Smooth muscle cell of the brain vasculature (primary cell): Measurements from ENCODE around the gene PACS1.

Experiments
- DNase-seq: peaks from one replicate; pipeline ENCODE4 v3.0.0-alpha.2; 2012; ENCODE audit warnings: low read depth, low spot score

The PACS1 gene

DNA sequence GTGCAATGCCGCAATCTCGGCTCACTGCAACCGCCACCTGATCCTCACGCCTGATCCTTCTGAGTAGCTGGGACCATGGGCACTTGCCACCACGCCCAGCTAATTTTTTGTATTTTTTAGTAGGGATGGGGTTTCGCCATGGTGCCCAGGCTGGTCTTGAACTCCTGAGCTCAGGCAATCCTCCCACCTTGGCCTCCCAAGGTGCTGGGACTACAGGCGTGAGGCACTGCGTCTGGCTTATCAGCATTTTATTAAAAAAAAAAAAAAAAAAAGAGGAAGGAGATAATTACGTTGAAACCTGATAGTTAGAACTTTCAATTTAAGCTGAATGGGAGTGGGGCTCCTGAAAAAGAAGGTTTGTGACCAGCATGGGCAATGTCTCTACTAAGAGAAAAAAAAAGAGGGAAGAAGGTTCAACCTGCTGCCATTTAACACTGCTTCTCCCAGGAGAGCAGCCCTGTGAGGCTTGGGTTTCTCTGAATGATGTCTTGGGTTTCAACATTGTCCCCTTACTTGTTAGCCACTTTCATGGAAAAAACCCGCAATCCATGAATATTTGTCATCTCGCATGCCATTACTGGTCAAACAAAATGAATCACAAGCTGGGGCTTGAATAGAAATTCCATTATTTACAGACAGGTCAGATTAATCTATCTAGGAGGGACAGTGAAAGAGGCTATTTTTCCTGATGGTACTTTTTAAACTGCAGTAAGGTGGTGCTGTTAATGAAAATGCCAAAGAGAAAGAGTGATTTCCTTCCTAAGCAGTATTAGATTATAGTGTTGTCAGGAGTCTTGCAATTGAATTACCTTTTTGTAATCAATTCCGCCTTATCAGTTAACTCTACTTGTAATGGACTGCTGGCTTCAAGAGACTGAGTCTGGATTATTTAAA, 72.5 kb downstream of the PACS1 start:
- no peak for DNase-seq

- DNase-seq: no peak
Measured at GRCh38 chr11:66143264-66143566, 73.1 kb downstream of the PACS1 start.

DNA sequence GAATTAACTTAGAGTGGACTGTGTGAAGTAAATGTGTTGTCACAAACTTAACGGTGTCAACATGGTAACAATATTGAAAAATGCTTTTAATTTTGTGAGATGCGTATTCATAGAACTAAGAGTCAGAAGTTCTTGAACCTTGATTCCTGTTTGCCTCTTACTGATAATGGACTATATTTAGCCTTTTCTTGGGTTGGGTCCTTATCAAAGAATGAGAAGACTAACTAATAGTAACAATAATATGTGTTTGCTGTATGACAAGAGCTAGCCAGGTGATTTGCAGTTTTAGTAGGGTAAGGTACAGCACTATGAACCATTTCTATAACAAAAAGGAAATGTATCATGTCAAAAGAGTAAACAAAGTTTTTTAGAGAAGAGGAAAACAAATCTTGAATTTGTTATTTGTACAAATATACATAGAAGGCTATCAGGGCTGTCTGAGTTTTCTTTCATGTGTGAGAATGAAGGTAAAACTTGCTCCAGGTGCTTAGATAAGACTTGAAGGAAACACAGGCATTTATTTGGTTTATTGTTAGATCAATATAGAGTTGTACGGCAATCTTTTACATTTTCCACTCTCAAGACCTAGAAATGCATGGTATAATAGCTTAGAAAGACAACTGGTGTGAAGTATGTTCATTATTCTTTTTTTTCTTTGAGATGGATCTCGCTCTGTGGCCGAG, 74.1 kb downstream of the PACS1 start:
- no peak for DNase-seq

DNA sequence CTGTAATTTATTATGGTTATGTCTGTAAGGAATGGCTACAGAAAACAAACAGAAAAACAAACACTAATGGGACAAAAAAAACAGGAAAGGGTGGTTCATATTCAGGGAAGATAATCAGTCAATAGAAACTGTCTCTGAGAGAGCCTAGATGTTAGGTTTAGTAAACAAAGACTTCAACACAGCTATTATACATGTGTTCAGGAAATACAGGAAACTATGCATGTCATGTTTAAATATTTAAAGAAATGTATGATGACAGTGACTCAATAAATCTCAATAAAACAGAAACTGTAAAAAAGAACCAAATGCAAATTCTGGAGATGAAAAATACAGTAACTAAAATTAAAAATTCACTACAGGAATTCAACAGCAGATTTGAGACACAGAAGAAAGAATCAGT, 76.0 kb downstream of the PACS1 start:
- DNase-seq: no peak

DNA sequence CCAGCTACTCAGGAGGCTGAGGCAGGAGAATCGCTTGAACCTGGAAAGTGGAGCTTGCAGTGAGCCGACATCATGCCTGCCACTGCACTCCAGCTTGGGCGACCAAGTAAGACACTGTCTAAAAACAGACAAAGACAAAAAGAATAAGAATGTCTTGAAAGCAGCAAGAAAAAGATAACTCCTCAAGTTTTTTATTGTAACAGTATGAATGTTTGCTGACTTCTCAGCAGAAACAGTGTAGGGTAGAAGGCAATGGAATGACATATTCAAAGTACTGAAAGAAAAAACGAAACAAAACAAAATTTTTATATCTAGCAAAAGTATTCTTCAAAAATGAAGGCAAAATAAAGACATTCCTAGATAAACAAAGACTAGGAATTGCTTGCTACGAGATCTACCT, 76.9 kb downstream of the PACS1 start:
- no peak for DNase-seq

DNA sequence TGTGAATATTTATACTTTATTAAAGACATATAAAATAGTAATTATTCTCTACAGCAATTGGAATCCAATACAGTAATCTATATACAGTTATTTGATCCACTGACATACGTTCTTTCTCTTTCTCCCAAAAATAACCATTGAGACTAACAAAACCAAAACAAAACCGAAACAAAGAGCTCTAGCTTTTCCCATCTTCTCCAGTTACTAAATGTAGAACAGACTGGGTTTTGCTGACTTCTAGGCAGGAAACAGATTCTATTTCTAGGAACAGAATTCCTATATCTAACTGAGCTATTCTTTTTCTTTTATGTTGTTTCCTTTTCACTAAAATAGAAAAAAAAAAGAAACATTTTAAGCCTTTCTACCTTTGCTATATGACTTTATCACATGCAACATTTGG, 80.1 kb downstream of the PACS1 start:
- DNase-seq: no peak

- no peak for DNase-seq
Measured at GRCh38 chr11:66150725-66151124, 80.7 kb downstream of the PACS1 start.

DNA sequence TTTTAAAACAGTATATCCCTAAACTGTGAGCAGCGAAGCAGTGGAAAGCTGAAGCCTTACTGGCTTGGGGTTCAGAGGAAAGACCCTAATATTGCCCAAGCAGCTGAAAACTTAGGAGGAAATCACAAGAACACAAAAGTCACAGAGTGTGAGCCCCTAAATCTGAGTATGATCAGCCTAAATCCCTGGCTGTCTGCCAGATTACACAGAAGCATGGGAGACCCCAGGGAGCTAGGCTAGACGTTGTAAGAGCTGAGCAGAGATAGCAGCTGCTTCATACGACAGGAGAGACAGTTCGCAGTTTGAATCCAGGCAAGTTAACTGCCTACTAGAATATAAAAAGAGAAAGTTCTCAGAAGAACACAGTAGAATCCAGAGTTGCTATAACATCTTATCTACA, 81.2 kb downstream of the PACS1 start:
- DNase-seq: no peak

- no peak for DNase-seq
Measured at GRCh38 chr11:66154109-66154508, 84.0 kb downstream of the PACS1 start.

DNA sequence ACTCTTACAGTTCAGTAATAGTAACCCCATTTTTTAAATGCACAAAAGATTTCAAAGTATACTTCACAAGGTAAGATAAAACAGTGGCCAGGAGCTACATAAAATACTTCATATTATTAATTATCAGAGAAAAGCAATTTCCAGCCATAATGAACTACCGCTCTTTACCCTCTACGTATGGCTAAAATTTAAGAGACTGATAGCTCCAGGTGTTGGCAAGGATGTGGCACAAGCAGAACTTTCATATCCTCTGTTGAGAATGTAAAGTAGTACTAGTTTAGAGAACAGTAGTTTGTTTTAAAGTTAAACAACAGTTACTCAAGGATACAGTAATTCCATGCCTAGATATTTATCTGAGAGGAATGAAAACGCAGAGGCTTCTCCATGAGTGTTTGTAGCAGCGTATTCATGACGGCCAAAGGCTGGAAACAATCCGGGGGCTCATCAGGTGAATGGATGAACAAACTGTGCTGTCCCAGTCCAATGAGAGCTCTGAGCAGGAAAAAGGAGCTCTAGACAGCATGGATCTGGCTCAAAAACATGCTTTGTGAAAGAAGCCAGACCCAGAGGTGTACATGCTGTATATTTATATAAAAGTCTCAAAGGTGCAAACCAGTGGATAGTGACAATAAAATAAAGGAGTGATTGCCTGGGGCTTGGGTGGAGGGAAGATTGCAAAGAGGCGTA, 85.5 kb downstream of the PACS1 start:
- no peak for DNase-seq

GRCh38 chr11:66157182-66157864, 87.3 kb downstream of the PACS1 start:
- no peak for DNase-seq

DNA sequence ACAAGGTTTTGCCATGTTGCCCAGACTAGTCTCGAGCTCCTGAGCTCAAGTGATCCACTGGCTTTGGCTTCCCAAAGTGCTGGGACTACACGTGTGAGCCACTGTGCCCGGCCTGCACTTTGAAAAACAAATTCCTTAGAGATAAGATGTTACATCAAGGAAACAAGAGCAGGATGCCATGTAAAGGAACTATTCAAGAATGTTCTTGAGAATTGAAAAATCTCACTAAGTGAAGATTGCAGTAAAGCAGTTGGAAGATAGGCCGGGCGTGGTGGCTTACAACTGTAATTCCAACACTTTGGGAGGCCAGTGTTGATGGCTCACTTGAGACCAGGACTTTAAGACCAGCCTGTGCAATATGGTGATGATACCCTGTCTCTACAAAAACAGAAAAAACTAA, 88.1 kb downstream of the PACS1 start:
- no peak for DNase-seq

- DNase-seq: no peak
Measured at GRCh38 chr11:66159324-66159984, 89.4 kb downstream of the PACS1 start.

DNA sequence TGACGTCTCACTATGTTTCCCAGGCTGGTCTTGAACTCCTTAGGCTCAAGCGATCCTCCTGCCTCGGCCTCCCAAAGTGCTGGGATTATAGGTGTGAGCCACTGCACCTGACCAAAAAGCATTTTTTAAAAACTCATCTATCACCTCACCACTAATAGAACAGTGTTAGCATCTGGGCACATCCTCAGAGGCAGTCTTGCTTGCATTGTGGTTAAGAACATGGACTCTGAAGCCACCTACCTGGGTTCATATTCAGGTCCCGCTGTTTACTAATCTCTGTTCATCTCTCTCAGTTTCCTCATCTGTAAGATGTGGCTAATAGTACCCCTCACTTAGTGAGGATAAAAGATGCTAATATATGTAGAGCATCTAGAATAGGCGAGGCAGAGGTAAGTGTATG, 90.6 kb downstream of the PACS1 start:
- no peak for DNase-seq

DNA sequence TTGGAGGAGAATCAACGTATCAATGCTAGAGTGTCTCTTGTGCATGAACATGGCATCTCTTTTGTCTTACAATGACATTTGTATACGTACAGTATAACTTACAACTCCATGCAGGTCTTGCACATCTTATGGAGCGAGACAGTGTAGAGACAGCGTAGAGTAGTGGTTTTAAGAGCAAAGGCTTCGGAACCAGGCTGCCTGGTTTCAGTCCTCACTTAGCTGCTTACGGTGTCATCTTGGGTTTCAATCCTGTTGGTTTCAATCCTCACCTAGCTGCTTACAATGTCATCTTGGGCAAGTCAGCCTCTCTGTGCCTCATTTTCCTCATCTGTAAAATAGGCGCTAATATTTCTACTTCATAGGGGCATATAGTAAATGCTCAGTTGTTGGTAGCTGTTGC, 98.2 kb downstream of the PACS1 start:
- no peak for DNase-seq

- DNase-seq: no peak
Measured at GRCh38 chr11:66172146-66172545, 102.1 kb downstream of the PACS1 start.

GRCh38 chr11:66176650-66177049, 106.6 kb downstream of the PACS1 start:
- no peak for DNase-seq

DNA sequence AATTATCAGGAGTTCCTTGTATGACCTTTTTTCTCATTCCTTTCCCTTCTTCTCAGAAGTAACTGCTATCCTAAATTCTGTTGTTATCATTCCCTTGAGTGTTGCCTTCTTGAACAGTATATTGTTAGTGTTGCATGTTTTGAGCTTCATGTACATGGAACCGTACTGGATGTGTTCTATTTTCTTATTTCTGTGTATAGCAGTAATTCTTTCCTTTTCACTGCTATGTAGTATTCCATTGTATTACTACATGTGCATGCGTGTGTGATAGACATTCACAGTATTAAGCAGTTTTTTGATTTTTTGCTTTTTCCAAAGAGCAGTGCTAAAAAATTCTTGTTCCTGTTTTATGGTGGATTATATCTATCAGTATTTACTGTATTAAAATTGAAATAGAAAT, 108.1 kb downstream of the PACS1 start:
- no peak for DNase-seq

- DNase-seq: no peak
Measured at GRCh38 chr11:66178871-66179270, 108.8 kb downstream of the PACS1 start.

DNA sequence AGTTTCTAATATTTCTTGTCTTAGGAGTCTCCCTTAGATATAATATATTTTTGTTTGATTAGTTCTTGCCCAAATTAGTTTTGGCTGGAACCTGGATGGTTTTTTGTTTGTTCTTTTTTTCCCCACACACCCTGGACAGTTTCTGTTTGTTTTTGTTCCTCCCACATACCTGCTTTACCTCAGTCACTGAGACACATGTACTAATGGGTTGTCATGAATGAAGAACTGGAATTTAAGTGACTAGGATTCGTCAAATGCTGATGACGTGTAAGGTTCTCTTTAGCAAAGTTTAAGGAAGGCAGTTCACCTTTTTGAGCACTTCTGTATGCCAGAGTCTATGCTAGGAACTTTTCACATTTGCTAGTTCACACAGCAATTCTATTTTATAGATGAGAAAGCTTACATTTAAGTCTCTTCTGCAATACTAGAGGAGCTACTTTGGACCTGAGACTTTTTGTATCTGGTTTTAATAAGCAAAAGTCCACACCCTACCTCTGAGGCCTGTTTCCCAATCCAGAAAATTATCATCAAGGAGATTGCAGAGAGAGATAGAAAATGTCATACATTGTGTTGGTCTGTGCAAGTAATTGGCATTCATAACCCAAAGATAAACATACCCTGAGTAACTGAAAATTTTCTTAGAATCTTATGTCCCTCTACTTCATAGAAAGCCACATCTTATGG, 111.7 kb downstream of the PACS1 start:
- DNase-seq: no peak

DNA sequence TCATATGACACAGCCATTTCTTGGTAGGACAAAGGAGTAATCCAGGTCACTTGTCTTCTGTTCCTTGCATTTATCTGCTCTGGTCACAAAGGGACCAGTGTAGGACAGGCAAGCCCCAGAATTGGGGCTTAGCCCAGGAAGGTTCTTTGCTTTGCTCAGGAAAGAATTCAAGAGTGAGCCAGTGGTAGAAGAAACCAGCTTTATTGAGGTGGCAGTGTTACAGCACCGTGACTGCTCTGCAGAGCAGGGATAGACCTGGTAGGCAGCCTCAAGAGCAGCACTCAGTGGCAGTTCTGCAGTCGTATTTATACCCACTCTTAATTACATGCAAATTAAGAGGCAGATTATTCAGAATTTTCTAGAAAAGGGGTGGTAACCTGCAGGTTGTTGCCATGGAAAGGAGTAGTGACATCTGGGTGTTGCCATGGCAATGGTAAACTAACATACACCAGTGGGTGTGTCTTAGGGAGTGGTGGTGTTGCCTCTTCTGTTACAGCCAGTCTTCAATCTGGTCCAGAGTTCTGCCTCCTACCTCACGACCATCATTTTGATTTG, 113.5 kb downstream of the PACS1 start:
- DNase-seq: no peak
